Right hindlimb (tissue), 1 donor: ENCODE data around the gene PEMT.
A peak's percentile ranks its signal among the peaks of the same experiment; 100 is the strongest.

Experiments
- DNase-seq: peaks from one replicate; pipeline ENCODE4 v3.0.0-alpha.2; 2018

Gene PEMT

DNA sequence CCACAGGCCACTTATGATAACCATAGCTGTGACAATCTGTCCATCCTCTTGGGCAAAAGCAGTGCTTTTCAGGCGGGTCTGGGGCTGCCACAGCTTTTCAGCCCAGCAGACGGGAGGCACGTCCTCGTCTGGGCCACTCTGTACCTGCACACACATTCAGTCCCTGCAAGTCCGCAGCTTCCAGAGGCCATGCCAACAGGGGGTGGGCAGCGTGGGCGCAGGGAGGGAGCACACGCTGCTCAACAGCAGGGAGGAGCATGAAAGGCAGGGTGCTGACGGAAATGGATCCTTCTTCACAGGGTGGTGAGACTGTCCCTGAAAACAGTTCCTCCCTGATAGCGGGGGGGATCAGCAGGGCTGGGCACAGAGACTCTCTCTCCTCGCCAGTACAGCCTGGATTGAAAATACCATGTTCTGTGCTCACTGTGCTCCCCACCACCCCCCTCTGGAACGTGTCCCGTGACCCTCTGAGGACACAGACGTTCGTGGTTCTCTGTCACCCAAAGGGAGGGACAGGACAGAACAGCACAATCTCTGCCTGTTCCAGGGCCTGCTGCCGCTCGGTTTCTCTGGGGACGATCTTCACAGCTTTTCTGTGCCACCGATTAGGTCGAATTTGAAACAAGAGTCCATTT, 41.7 kb downstream of the PEMT start:
- peak; percentile 8 for DNase-seq

DNA sequence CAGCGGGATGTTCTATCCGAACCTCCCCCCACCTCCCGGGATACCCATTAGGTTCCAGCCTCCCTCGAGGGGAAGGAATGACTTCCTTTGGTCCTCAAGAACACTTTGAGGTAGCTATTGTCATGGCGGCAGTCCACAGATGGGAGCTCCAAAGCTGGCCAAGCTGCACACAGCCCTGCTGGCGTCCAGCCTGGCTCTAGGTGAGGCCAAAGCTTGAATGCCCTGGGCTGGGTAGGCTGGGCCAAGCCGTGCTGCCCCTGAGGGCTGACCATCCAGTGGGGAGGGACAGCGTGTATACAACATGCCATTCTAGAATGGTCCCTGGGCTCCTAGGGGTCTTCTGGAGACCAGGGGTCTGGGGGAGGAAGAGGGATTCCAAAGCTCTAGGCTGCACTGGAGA, 43.5 kb downstream of the PEMT start:
- DNase-seq = no peak

DNA sequence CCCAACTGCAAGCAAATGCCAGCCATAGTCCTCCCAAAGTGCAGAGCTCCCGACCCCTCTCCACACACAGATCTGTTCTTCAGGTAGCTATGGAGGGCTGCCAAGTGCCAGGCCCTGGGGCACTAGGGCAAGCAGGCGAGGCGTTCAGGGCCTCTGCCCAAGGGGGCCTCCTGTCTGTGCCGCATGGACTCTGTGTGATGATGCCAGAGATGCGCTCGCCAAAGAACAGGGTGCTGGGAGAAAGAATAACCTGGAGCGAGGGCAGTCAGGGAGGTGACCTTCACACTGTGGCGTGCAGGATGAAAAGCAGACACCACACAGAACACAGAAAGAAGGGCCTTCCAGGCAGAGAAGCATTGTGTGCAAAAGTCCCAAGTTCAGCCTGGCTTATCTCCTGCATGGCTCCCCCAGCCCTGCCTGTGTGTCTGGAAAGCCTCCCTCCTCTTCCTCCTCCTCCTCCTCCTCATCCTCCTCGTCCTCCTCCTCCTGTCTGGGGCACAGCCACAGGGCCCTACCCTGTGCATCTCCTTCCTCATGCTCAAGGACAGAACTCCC, 44.2 kb downstream of the PEMT start:
- no peak for DNase-seq

DNA sequence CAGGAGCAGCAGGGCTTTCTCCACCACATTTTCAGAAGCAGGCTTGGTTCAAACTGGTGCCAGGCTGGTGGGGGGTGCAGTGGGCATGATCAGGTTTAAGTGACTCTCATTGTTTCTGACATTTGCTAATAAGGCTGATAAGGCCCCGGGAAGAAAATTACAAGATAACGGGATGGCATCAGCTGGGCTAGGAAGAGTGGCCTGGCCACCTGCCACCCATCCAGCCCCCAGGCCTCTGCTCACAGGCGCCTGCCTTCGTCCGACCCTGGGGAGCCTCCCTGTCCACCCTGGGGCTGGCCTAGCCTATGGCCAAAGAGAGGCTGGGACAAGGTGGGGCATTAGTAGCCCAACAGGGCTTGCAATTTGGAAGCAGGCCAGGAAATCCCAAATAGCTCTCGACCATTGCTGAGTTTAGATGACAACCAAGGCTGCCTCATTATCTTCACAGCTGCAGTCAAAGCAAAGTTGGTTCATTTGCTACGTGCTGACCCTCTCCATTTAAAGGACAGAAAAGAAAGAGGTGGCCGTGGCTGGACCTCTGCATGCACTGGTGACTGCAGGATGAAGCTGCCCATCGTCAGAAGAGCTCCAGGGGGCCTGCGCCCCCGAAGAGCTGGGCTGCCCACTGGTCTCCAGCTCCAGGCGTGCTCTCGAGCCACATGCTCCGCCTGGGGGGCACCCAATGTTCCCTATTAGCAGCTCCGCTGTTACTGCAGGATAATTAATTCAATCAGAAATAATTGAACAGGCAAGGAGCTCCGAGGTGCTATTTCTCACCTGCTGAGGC, 44.9 kb downstream of the PEMT start:
- DNase-seq = no peak

DNA sequence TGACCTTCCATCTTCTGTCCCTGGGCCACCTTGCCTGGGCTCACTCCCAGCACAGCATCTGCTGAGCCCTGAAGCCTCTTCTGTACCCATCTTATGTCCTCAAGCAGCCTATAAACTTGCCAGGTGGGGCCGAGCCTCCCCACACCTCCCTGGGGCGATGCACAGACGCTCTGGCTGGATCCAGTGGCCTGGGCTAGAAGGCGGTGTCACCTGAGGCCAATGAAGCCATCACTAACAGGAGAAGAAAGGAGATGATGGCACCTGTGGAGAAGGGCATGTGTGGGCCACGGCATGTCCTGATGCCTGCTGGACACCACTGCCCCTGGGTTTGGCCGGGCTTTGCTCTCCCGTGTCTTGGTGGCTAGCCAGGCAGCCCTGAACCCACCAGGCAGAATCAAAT, 45.5 kb downstream of the PEMT start:
- no peak for DNase-seq

DNA sequence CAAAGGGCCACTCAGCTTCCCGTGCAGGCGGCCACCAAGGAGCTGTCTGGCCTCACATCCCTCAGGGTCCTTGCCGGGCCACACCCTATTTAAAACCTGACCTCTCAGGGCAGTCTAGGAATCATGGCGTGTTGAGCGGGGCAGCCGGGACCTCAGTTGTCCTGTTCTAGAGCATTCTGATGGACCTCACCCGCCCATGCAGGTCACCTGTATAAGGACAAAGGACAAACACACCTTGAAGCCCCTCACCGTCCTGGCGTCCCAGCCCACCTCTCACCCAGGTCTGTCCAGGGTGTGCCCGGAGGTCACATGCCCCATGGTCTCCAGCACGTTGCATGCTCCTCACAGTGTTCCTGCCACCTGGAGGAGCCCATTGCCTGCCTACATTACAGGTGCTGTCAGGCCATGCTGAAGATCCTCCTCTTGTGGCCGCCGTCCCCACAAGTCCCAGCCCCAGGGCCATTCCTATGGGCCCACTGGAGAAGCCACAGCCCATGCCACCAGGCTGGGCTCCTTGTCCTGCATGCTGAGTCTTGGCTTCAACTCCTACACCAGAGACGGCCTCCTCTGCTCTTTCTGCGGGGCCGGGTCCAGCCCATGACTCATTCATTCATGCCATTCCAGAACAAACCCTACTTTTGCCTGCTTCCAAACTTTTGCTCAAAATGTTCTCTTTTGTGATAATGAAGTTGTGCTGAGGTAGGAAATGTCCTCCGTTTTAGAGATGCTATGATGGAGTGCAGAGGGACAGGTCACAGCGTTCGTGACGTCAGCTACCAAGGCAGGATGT, 46.3 kb downstream of the PEMT start:
- DNase-seq = no peak

DNA sequence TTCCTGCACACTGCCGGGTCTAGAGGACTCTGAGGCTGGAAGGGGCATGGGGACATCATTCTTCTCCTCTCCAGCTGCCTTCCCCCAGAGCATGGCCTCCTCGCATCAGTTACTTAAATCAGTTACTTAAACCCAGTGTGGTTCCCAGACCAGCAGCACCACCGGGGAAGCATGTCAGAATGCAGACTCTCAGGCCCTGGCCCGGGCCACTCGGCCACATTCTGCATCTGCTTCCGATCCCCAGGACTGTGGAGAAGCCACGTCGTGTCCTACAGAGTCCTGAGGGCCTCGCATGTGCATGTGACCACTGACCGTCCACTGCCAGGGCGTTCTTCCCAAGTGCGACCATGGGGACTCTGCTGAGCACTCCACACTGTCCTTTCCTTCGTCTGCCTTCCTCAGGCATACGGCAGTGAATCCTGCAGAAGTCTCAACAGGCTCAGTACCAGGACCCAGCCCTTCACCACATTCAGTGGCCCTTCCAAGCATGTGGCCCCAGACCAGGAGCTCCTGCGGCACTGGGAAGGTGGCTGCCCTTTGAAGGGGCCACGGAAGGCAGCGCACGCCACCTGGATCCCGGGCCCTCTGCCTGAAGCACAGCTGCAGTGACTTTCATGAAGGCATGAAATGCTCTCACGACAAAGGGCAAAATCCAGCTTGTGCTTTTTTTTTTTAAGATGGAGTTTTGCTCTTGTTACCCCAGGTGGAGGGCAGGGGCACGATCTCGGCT, 48.4 kb downstream of the PEMT start:
- no peak for DNase-seq

DNA sequence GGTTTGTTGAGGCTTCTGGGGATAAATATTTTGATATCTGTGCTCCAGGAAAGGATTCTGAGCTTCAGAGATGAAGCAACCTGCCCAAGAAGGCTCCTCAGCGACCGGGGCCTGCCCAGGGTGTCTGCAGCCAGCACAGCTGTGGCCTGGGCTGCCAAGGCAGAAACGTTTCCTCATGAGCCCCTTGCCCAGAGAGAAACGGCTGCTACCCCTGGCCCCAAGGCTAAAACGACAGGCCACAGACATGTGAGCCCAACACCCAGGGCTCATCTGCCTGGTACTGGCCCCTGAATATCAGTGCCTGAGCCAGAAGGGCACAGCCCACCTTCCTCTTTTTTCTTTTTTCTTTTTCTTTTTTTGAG, 49.9 kb downstream of the PEMT start:
- DNase-seq = no peak

DNA sequence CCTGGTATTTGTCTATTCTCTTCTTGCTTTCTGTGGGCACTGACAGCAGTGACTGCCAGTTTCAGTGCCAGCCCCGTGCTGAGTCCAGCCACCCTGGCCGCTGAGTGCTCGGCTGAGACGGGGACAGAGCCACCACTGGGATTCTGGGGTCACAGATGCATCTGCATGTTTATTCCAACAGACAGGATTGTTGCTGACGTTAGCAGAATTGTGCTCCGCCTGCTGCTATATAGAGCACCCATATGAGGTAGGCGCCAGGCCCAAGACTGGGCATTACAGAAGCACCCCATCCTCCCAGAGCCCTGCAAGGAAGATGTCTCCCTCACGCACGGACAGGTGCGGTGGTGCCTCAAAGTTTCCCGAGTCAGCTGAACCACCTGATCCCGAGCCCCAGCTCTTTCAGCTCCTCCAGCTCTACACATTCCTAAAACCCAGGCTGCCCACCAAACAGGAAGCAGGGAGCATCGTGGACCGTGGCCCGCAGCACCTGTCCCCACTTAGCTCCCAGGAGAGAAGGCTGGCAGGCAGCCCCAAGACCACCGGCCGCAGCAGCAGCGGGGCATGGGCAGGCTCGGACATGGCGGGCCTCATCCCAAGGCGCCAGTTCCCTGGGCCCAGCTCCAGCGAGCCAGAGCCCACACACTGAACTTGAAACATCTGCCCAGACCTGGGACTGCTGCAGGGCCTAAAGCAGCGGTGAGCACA, 50.4 kb downstream of the PEMT start:
- DNase-seq = no peak

DNA sequence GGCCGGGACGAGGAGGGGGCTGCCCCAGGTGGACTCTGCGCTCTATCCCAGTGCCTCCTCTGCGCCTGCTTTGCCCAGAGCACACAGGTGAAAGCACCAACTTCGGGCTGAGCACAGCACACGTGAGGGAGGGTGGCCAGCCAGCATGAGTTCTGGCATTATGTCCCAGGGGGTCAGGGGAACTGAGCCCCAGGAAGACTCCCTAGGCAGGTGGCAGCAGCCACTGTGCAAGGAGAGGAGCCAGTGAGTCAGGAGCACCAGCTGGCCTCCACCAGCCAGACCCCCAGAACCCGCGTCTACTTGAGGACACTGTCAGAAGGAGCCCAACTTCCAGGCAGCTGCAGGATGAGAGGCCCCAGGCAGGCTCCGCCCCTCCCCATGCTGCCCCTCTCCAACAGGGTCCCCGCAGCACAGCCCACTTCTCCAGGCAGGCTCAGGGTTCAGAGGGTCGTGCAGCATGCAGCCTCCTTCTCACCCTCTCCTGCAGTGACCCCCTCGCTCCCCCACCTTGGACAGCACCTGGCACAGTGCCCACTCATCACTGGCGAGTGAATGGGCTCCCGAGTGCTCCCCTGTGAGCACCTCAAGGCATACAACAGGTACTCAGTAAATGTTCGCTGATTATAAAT, 51.1 kb downstream of the PEMT start:
- DNase-seq = no peak

DNA sequence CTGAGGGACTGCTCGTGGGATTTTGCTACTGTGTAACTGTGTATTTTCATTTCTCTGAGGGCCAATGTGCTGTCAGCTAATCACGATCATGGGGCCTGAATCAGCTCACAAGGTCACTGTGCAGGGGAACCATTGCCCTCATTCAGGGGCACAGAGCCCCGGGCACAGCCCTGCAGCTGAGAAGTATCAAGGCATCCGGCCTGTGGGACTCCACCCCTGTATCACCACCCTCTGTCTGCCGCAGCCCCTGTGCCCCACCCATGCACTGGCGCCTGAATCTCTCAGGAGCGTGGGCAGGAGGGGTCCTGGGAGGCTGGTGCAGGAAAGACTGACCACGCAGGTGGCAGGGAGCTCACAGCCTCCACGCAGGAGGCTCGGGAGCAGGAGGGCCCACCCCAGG, 51.9 kb downstream of the PEMT start:
- DNase-seq = no peak

DNA sequence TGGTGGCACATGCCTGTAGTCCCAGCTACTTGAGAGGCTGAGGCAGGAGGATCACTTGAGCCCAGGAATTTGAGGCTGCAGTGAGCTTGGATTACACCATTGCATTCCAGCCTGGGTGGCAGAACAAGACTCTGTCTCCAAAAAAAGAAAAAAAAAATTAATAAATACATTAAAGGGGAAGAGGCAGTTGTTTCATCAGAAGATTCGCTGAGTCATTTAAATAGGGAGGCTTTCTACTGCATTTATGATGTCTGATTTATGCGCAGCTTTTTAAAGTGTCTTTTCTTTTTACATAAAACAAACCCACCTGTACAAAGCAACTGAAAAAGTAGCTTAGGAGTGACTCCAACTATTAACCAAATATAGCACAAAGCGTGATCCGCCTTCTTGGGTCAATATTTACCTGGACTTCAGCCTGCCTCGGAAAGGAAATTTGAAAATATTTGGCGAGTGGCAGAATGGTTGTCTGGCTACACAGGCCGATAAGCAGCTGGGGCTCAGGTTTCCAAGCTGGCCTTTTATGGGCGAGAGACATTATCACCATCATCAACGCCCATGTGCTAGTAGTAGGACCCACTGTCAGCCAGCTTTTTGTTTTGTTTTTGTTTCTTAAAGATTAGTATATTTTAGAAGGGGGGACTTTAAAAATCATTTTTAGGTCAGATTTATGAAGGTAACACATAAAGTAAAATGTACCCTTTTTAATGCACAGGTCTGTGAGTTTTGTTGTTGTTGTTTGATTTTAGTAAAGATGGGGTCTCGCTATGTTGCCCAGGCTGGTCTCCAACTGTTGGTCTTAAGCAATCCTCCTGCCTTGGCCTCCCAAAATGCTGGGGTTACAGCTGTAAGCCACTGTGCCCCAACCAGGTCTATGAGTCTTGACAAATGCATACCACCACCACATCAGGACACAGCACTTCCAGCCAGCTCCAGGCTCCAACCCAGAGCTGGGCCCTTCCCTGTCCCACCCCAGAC, 52.8 kb downstream of the PEMT start:
- DNase-seq = no peak

DNA sequence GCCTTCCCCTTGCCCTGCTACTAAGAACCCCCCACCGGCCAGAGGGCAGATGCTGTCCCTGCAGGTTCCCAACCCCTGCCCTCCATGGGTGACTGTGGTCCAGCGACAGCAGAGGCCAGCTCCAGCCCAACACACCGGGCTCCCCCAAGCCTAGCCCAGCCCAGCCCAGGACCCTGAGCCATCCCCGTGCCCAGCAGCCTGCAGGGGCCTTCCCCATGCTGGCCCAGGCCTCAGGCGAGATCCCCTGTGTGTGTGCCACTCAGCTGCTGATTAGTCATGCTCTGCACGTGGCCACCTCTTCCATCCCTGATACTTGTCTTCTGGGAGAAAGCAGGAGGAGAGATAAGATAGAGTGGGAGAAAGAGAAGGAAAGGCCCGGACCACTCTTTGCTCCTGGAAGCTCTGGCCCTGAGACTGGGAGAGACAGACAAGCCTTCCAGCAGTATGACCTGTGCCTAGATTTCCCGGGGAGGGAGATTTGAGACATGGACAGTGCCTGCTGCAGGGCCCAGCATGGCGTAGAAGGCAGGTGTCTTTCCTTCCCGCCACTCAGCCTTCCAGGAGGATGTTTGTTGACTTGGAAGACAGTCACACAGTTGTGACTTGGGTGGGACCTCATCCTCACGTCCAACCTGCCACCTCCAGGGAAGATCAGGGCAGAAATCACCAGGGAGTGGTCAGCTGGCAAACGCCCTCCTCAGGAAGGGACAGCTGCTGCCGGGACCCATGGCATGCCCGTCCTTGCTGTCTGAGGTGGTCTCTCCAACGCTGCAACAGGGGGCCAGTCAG, 54.0 kb downstream of the PEMT start:
- DNase-seq = no peak

DNA sequence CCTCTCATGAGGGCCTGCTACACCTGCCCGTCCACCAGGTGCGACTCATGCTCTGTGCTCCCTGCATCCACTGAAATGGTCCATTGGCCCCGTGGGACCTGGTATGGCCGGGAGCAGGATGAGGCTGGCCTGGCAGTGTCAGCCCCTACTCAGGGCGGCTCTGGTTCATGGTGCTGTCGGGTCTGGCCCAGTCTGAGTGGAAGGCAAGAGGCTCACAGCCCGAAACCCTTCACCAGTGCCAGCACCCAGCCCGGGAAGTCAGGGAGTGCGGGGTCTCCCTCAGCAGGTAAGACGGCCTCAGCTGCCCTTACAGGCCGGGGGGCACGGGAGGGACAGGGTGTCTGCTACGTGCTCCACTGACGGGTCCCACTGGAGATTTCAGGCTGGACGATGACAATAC, 54.8 kb downstream of the PEMT start:
- DNase-seq = no peak

DNA sequence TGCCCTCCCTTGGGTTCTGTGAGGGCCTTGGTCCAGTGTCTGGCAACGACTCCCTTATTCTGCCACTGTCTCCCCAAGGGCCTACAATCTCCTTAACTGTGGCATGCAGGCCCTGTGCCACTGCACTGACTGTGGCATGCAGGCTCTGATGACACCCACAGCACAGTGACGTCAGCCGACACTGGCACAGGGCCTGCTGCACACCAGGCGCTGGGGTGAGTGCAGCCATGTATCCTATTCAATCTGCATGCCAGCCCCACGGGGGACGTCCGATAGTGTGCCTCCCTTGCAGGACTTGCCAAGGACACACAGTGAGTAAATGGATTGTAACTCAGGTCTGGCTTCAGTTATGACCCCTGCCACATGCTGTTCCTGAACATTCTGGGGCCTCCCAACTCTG, 55.6 kb downstream of the PEMT start:
- no peak for DNase-seq

DNA sequence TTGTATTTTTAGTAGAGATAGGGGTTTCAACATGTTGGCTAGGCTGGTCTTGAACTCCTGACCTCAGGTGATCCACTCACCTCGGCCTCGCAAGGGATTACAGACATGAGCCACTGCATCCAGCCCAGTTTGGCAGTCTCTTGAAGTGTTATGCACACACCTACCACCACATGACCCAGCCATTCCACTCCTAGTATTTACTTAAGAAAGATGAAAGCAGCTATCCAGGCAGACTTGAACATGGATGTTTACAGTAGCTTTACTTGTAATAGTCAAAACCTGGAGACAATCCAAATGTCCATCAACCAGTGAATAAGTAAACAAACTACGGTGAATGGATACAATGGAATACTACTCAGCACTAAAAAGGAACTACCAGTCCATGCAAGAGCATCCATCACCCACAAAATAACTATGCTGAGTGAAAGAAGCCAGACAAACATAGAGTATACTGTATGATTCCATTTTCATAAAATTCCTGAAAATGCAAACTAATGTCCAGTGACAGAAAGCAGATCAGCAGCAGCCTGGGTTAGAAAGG, 57.5 kb downstream of the PEMT start:
- DNase-seq = no peak

DNA sequence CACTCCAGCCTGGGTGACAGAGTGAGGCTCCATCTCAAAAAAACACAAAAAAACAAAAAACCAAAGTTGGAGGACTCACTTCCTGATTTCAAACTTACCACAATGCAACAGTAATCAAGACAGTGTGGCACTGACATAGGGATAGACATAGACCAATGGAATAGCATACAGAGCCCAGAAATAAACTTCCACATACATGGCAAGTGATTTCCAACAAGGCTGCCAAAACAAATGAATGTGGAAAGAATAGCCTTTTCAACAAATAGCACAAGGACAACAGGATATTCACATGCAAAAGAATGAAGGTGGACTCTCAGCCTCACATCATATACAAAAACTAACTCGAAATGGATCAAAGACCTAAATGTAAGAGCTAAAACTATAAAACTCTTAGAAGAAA, 58.5 kb downstream of the PEMT start:
- no peak for DNase-seq

DNA sequence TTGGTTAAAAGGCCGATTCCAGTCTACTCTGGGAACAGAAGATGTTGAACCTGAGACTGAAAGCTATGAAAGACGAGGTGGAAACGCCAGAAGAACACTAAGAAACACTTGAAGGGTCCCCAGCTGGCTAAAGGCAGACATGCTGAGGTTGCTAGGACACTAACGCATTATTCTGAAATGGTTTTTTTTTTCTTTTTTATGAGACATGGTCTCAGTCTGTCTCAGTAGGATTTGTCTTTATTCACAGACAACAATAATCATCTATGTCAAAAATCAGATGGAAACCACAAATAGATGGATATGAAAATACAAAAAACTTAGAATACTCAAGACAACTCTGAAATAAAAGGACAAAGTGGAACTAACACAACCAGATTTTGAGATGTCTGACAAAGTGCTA, 60.4 kb downstream of the PEMT start:
- no peak for DNase-seq
